ENCODE measurements around the gene COQ8A.

Gene COQ8A

GRCh38 chr1:226974544-226975258 lies 34.6 kb downstream of the COQ8A start:
- DNase-seq (ENCODE audit: low spot score): peak; percentile 31

- peak; percentile 48 for DNase-seq (ENCODE audit: low spot score)
Observed at GRCh38 chr1:226975259-226976250, 35.5 kb downstream of the COQ8A start.

- DNase-seq (ENCODE audit: low spot score): peak; percentile 31
Observed at GRCh38 chr1:226976276-226976977, 36.3 kb downstream of the COQ8A start.

GRCh38 chr1:226976978-226977642 lies 37.0 kb downstream of the COQ8A start:
- peak; percentile 61 for DNase-seq (ENCODE audit: low spot score)

- peak; percentile 58 for DNase-seq (ENCODE audit: low spot score)
Observed at GRCh38 chr1:226977643-226978431, 37.7 kb downstream of the COQ8A start.

- DNase-seq (ENCODE audit: low spot score): no peak
Observed at GRCh38 chr1:226978432-226979114, 38.5 kb downstream of the COQ8A start.

- no peak for DNase-seq (ENCODE audit: low spot score)
Observed at GRCh38 chr1:226979115-226979516, 39.0 kb downstream of the COQ8A start.

GRCh38 chr1:226979517-226980121 lies 39.5 kb downstream of the COQ8A start:
- DNase-seq (ENCODE audit: low spot score): no peak

- peak; percentile 58 for DNase-seq (ENCODE audit: low spot score)
Observed at GRCh38 chr1:226980122-226980560, 40.0 kb downstream of the COQ8A start.

- DNase-seq (ENCODE audit: low spot score): peak; percentile 57
Observed at GRCh38 chr1:226980565-226981385, 40.7 kb downstream of the COQ8A start.

- DNase-seq (ENCODE audit: low spot score): peak; percentile 59
Observed at GRCh38 chr1:226981386-226981817, 41.3 kb downstream of the COQ8A start.

- DNase-seq (ENCODE audit: low spot score): no peak
Observed at GRCh38 chr1:226981838-226982237, 41.7 kb downstream of the COQ8A start.

- DNase-seq (ENCODE audit: low spot score): no peak
Observed at GRCh38 chr1:226982451-226983177, 42.5 kb downstream of the COQ8A start.

- DNase-seq (ENCODE audit: low spot score): peak; percentile 64
Observed at GRCh38 chr1:226983247-226983991, 43.3 kb downstream of the COQ8A start.

GRCh38 chr1:226983992-226984364 lies 43.9 kb downstream of the COQ8A start:
- no peak for DNase-seq (ENCODE audit: low spot score)

- peak; percentile 64 for DNase-seq (ENCODE audit: low spot score)
Observed at GRCh38 chr1:226984521-226985238, 44.6 kb downstream of the COQ8A start.
